ENCODE results near the gene CASP2. TPM values are rescaled to one million over a fixed set of nuclear protein-coding genes. Genes with fewer than 3 reads are reported as not detected.

Gene CASP2
- total RNA-seq, 1 experiment from 2014 or later = 23.4 TPM

- Histone ChIP-seq H3K4me2 (ENCODE audit: low read depth, low read length, poor library complexity, severe bottlenecking) (no peak overlapping the region), H3K9me3 (ENCODE audit: low read length) (no peaks in the 10 kb centered on the region), H3K27ac (ENCODE audit: low read length) (no peak overlapping the region), H3K4me1 (ENCODE audit: low read length) (no peaks in the 10 kb centered on the region), H3K9me2 (replicated peaks; ENCODE audit: insufficient read depth, low read length) (no peaks in the 10 kb centered on the region), H3K36me3 (ENCODE audit: insufficient read depth, low read length) (peaks cover 21% of the 10 kb centered on the region), H3K79me2 (ENCODE audit: low read length) (no peaks in the 10 kb centered on the region), H3K9ac (ENCODE audit: low read length) (no peak overlapping the region), H3K27me3 (ENCODE audit: low read length) (no peaks in the 10 kb centered on the region), H4K20me1 (ENCODE audit: insufficient read depth, low read depth, low read length) (no peaks in the 10 kb centered on the region), H3K4me3 (ENCODE audit: low read length) (no peak overlapping the region), H2AFZ (ENCODE audit: low read length) (no peak overlapping the region)
- DNase-seq = no peak
Observed at GRCh38 chr7:143271240-143271639, 16.9 kb upstream of the CASP2 start.

GRCh38 chr7:143272871-143273270 is 15.3 kb upstream of the CASP2 start:
- H3K4me3 ChIP-seq (ENCODE audit: low read length) = no peak overlapping the region
- H4K20me1 ChIP-seq (ENCODE audit: insufficient read depth, low read depth, low read length) = no peaks in the 10 kb centered on the region
- H3K36me3 ChIP-seq (ENCODE audit: insufficient read depth, low read length) = peaks cover 9% of the 10 kb centered on the region
- H3K9me3 ChIP-seq (ENCODE audit: low read length) = no peaks in the 10 kb centered on the region
- H3K27me3 ChIP-seq (ENCODE audit: low read length) = no peaks in the 10 kb centered on the region
- H3K79me2 ChIP-seq (ENCODE audit: low read length) = no peaks in the 10 kb centered on the region
- H3K4me2 ChIP-seq (ENCODE audit: low read depth, low read length, poor library complexity, severe bottlenecking) = no peak overlapping the region
- no peak overlapping the region for H3K9ac ChIP-seq (ENCODE audit: low read length)
- H3K27ac ChIP-seq (ENCODE audit: low read length) = no peak overlapping the region
- H3K4me1 ChIP-seq (ENCODE audit: low read length) = no peaks in the 10 kb centered on the region
- H2AFZ ChIP-seq (ENCODE audit: low read length) = no peak overlapping the region
- H3K9me2 ChIP-seq (replicated peaks; ENCODE audit: insufficient read depth, low read length) = no peaks in the 10 kb centered on the region
- DNase-seq = no peak

- no peak overlapping the region for H3K27ac ChIP-seq (ENCODE audit: low read length)
- DNase-seq = no peak
- H3K4me2 ChIP-seq (ENCODE audit: low read depth, low read length, poor library complexity, severe bottlenecking) = no peak overlapping the region
- H3K4me1 ChIP-seq (ENCODE audit: low read length) = peaks cover 9% of the 10 kb centered on the region
- no peaks in the 10 kb centered on the region for H3K9me3 ChIP-seq (ENCODE audit: low read length)
- no peak overlapping the region for H3K9ac ChIP-seq (ENCODE audit: low read length)
- H3K79me2 ChIP-seq (ENCODE audit: low read length) = no peaks in the 10 kb centered on the region
- H3K27me3 ChIP-seq (ENCODE audit: low read length) = no peaks in the 10 kb centered on the region
- H4K20me1 ChIP-seq (ENCODE audit: insufficient read depth, low read depth, low read length) = no peaks in the 10 kb centered on the region
- no peaks in the 10 kb centered on the region for H3K9me2 ChIP-seq (replicated peaks; ENCODE audit: insufficient read depth, low read length)
- no peaks in the 10 kb centered on the region for H3K36me3 ChIP-seq (ENCODE audit: insufficient read depth, low read length)
- no peak overlapping the region for H3K4me3 ChIP-seq (ENCODE audit: low read length)
- H2AFZ ChIP-seq (ENCODE audit: low read length) = no peak overlapping the region; the same call in 1 of the 2 replicates
Observed at GRCh38 chr7:143279186-143280098, 8.7 kb upstream of the CASP2 start.

- H2AFZ ChIP-seq (ENCODE audit: low read length) = no peak overlapping the region
- no peak overlapping the region for H3K9ac ChIP-seq (ENCODE audit: low read length)
- H3K36me3 ChIP-seq (ENCODE audit: insufficient read depth, low read length) = no peaks in the 10 kb centered on the region
- H3K9me3 ChIP-seq (ENCODE audit: low read length) = no peaks in the 10 kb centered on the region
- H3K4me3 ChIP-seq (ENCODE audit: low read length) = no peak overlapping the region
- no peak overlapping the region for H3K4me2 ChIP-seq (ENCODE audit: low read depth, low read length, poor library complexity, severe bottlenecking)
- no peaks in the 10 kb centered on the region for H3K9me2 ChIP-seq (replicated peaks; ENCODE audit: insufficient read depth, low read length)
- DNase-seq = no peak
- H3K27ac ChIP-seq (ENCODE audit: low read length) = no peak overlapping the region
- H4K20me1 ChIP-seq (ENCODE audit: insufficient read depth, low read depth, low read length) = no peaks in the 10 kb centered on the region
- no peaks in the 10 kb centered on the region for H3K79me2 ChIP-seq (ENCODE audit: low read length)
- H3K4me1 ChIP-seq (ENCODE audit: low read length) = peaks cover 9% of the 10 kb centered on the region
- no peaks in the 10 kb centered on the region for H3K27me3 ChIP-seq (ENCODE audit: low read length)
Observed at GRCh38 chr7:143280160-143280559, 8.0 kb upstream of the CASP2 start.

GRCh38 chr7:143280566-143280965 is 7.6 kb upstream of the CASP2 start:
- H3K9me2 ChIP-seq (replicated peaks; ENCODE audit: insufficient read depth, low read length) = no peaks in the 10 kb centered on the region
- no peaks in the 10 kb centered on the region for H4K20me1 ChIP-seq (ENCODE audit: insufficient read depth, low read depth, low read length)
- no peaks in the 10 kb centered on the region for H3K9me3 ChIP-seq (ENCODE audit: low read length)
- H3K4me3 ChIP-seq (ENCODE audit: low read length) = no peak overlapping the region
- H3K79me2 ChIP-seq (ENCODE audit: low read length) = no peaks in the 10 kb centered on the region
- peaks cover 9% of the 10 kb centered on the region for H3K4me1 ChIP-seq (ENCODE audit: low read length)
- no peak overlapping the region for H3K4me2 ChIP-seq (ENCODE audit: low read depth, low read length, poor library complexity, severe bottlenecking)
- no peak overlapping the region for H2AFZ ChIP-seq (ENCODE audit: low read length)
- no peaks in the 10 kb centered on the region for H3K27me3 ChIP-seq (ENCODE audit: low read length)
- no peaks in the 10 kb centered on the region for H3K36me3 ChIP-seq (ENCODE audit: insufficient read depth, low read length)
- no peak overlapping the region for H3K9ac ChIP-seq (ENCODE audit: low read length)
- DNase-seq = no peak
- no peak overlapping the region for H3K27ac ChIP-seq (ENCODE audit: low read length)

- no peak overlapping the region for H3K4me2 ChIP-seq (ENCODE audit: low read depth, low read length, poor library complexity, severe bottlenecking)
- no peaks in the 10 kb centered on the region for H4K20me1 ChIP-seq (ENCODE audit: insufficient read depth, low read depth, low read length)
- H3K27ac ChIP-seq (ENCODE audit: low read length) = no peak overlapping the region
- no peak for DNase-seq
- H2AFZ ChIP-seq (ENCODE audit: low read length) = no peak overlapping the region
- H3K79me2 ChIP-seq (ENCODE audit: low read length) = no peaks in the 10 kb centered on the region
- no peaks in the 10 kb centered on the region for H3K27me3 ChIP-seq (ENCODE audit: low read length)
- no peaks in the 10 kb centered on the region for H3K9me2 ChIP-seq (replicated peaks; ENCODE audit: insufficient read depth, low read length)
- no peak overlapping the region for H3K9ac ChIP-seq (ENCODE audit: low read length)
- no peaks in the 10 kb centered on the region for H3K36me3 ChIP-seq (ENCODE audit: insufficient read depth, low read length)
- peaks cover 9% of the 10 kb centered on the region for H3K4me1 ChIP-seq (ENCODE audit: low read length)
- H3K4me3 ChIP-seq (ENCODE audit: low read length) = no peak overlapping the region
- no peaks in the 10 kb centered on the region for H3K9me3 ChIP-seq (ENCODE audit: low read length)
Observed at GRCh38 chr7:143281529-143281928, 6.6 kb upstream of the CASP2 start.

- H3K9me3 ChIP-seq (ENCODE audit: low read length) = no peaks in the 10 kb centered on the region
- H3K79me2 ChIP-seq (ENCODE audit: low read length) = no peaks in the 10 kb centered on the region
- no peaks in the 10 kb centered on the region for H3K27me3 ChIP-seq (ENCODE audit: low read length)
- no peak overlapping the region for H3K27ac ChIP-seq (ENCODE audit: low read length)
- H3K9ac ChIP-seq (ENCODE audit: low read length) = no peak overlapping the region
- peaks cover 9% of the 10 kb centered on the region for H3K4me1 ChIP-seq (ENCODE audit: low read length)
- H3K4me2 ChIP-seq (ENCODE audit: low read depth, low read length, poor library complexity, severe bottlenecking) = no peak overlapping the region
- H3K4me3 ChIP-seq (ENCODE audit: low read length) = no peak overlapping the region
- DNase-seq = no peak
- H4K20me1 ChIP-seq (ENCODE audit: insufficient read depth, low read depth, low read length) = no peaks in the 10 kb centered on the region
- no peak overlapping the region for H2AFZ ChIP-seq (ENCODE audit: low read length)
- H3K36me3 ChIP-seq (ENCODE audit: insufficient read depth, low read length) = no peaks in the 10 kb centered on the region
- no peaks in the 10 kb centered on the region for H3K9me2 ChIP-seq (replicated peaks; ENCODE audit: insufficient read depth, low read length)
Observed at GRCh38 chr7:143282124-143282523, 6.0 kb upstream of the CASP2 start.

- Histone ChIP-seq H2AFZ (ENCODE audit: low read length) (no peak overlapping the region), H3K4me1 (ENCODE audit: low read length) (peaks cover 12% of the 10 kb centered on the region), H4K20me1 (ENCODE audit: insufficient read depth, low read depth, low read length) (no peaks in the 10 kb centered on the region), H3K27me3 (ENCODE audit: low read length) (no peaks in the 10 kb centered on the region), H3K79me2 (ENCODE audit: low read length) (peaks cover 1% of the 10 kb centered on the region), H3K27ac (ENCODE audit: low read length) (no peak overlapping the region), H3K4me2 (ENCODE audit: low read depth, low read length, poor library complexity, severe bottlenecking) (peak overlapping the region; percentile 3), H3K9ac (ENCODE audit: low read length) (no peak overlapping the region), H3K9me2 (replicated peaks; ENCODE audit: insufficient read depth, low read length) (no peaks in the 10 kb centered on the region), H3K4me3 (ENCODE audit: low read length) (no peak overlapping the region), H3K36me3 (ENCODE audit: insufficient read depth, low read length) (no peaks in the 10 kb centered on the region), H3K9me3 (ENCODE audit: low read length) (no peaks in the 10 kb centered on the region)
- DNase-seq = no peak
Observed at GRCh38 chr7:143283381-143283780, 4.8 kb upstream of the CASP2 start.

All from Karpas-422 (cell line).